Metanephros (tissue), 1 donor: ENCODE results near the gene LRTM1. TPM values are rescaled to one million over a fixed set of nuclear protein-coding genes. Genes with fewer than 3 reads are reported as not detected.

Source experiments
- total RNA-seq: library from RNA; depleted of rRNA; stranded (reverse); fragments of >200 nt; gene quantifications from one replicate; pipeline ENCODE4 v1.2.3, GENCODE V29; 2014

Gene LRTM1
- total RNA-seq, result 16.1 TPM

DNA sequence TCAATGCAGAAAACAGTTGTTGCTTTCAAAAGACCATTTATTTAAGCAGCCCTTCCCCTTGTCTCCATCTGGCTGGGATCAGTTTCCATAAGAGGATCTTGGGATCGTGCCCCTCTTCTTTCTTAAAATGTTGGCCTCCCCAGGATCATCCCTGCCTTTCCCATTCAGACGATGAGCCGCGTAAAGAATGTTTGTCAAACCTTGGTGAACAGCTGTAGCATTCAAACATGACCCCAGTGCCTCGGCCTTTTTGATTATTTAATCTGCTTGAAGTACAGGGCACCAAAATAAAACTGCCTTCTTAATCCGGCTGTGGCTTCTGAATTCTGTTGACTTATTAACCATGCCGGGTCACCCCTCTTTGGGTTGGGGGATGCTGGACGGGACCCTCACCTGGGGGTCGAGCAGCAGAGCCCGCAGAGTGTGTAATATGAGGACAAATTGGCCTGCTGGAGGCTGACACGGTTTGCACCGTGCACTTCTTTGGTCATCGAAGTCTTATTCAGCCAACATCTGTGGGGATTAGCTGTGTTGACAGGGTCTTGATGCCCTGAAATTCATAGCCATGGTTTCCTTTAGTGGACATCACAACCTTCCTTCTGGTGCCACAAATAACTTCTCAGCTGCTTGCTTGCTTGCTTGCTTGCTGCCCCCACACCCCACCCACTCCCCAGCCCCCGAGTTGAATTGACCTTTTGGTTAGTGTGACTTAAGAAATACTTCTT, at the start of gene LRTM1:
Gene LRTM1 (minus strand): TSS at position 14 of the 725 bp plus-strand sequence. CDS start 148 bp downstream, outside the sequence.

